Testis (tissue), 2 donors: ENCODE measurements around the gene CASK.

Source experiments
- CTCF ChIP-seq, 3 experiments: fragments of 450-650 bp in 2 of 3; fragments of 200-600 bp in 1 of 3; sonication (generic) in 1 of 3; IDR thresholded peaks; one replicate each; pipeline ENCODE4 v1.5.1; 2016 to 2019; ENCODE audit warnings: antibody characterized with exemption in 3 of 3, mild to moderate bottlenecking in 2 of 3, moderate library complexity in 1 of 3
- POLR2A ChIP-seq: fragments of 450-650 bp; IDR thresholded peaks from one replicate; pipeline ENCODE4 v1.6.1; 2017; ENCODE audit warnings: antibody characterized with exemption, mild to moderate bottlenecking, moderate library complexity

DNA sequence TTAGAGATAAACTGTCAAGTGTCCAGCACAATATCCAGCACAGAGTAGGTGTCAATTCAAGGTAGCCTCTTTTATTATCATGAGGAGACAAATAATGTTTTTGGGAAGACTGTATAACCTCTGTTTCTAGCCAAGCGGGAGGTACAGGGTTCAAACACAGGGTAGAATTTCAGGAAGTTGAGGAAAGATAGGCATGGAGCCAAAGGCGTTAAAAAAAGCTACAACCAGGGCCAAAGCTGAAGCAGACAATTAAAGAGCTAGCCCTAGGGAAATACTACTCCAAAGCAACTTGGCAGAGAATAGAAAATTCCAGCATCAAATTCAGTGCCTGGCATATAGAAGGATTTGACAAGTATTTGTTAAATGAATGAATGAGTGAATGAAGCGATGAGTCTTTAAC, 40.0 kb upstream of the CASK start:
- TF ChIP-seq CTCF (IDR thresholded peaks at IDR 0.05) = no peak
- no peak for TF ChIP-seq POLR2A
